PC-3 (cell line): ENCODE results near the gene FSTL4. TPM values are rescaled to one million over a fixed set of nuclear protein-coding genes. Genes with fewer than 3 reads are reported as not detected.

Experiments used
- ATAC-seq: fragments of 200-7000 bp; cut with Tn5 transposase; 2 replicates; pipeline ENCODE4 v1.9.1; 2020; ENCODE audit warnings: mild to moderate bottlenecking, moderate library complexity
- BruUV-seq: library from RNA; stranded (reverse); fragments of 400-500 nt; replicated peaks from 2 replicates; lab custom pipeline; 2021; lab: Mats Ljungman, UMichigan
- CTCF ChIA-PET: fragments of 300-600 bp; sonication (Branson Sonifier 250); formaldehyde crosslinking; loops from one replicate; lab custom pipeline; 2022; ENCODE audit warnings: antibody characterized with exemption; lab: Charles Lee
- POLR2A ChIA-PET: fragments of 300-600 bp; sonication (Branson Sonifier 250); formaldehyde crosslinking; loops from one replicate; lab custom pipeline; 2022; ENCODE audit warnings: antibody characterized with exemption; ENCODE audit not compliant: unreplicated experiment; lab: Charles Lee
- DNase-seq: peaks from one replicate; pipeline ENCODE4 v3.0.0-alpha.2; 2015
- H2AFZ ChIP-seq: fragments of 300-600 bp; sonication (generic); 2 replicates; pipeline ENCODE4 v1.6.0; 2016; ENCODE audit warnings: antibody characterized with exemption, low read length
- H3F3A ChIP-seq: fragments of 300-600 bp; sonication (generic); one replicate; pipeline ENCODE4 v1.6.0; 2017; ENCODE audit warnings: antibody characterized with exemption, low read length, control low read depth, mild to moderate bottlenecking; ENCODE audit not compliant: unreplicated experiment
- H3K27ac ChIP-seq: fragments of 300-600 bp; sonication (generic); 2 replicates; pipeline ENCODE4 v1.5.1; 2016; ENCODE audit warnings: mild to moderate bottlenecking, low read length
- H3K27me3 ChIP-seq: fragments of 300-600 bp; sonication (generic); 2 replicates; pipeline ENCODE4 v1.6.1; 2016; ENCODE audit warnings: low read length, mixed read lengths
- H3K36me3 ChIP-seq: fragments of 300-600 bp; sonication (generic); 2 replicates; pipeline ENCODE4 v1.6.1; 2016; ENCODE audit warnings: low read depth, mixed run types, low read length, mixed read lengths
- H3K4me1 ChIP-seq: fragments of 300-600 bp; sonication (generic); 2 replicates; pipeline ENCODE4 v1.5.1; 2016; ENCODE audit warnings: low read length; ENCODE audit not compliant: insufficient read depth
- H3K4me2 ChIP-seq: fragments of 300-600 bp; sonication (generic); 2 replicates; pipeline ENCODE4 v1.6.0; 2016; ENCODE audit warnings: low read length
- H3K4me3 ChIP-seq: fragments of 300-600 bp; sonication (generic); 2 replicates; pipeline ENCODE4 v1.5.1; 2016; ENCODE audit warnings: mild to moderate bottlenecking, low read length, mixed read lengths
- H3K79me2 ChIP-seq: fragments of 300-600 bp; sonication (generic); 2 replicates; pipeline ENCODE4 v1.6.1; 2017; ENCODE audit warnings: low read length, mixed read lengths
- H3K9ac ChIP-seq: fragments of 300-600 bp; sonication (generic); 2 replicates; pipeline ENCODE4 v1.6.0; 2016; ENCODE audit warnings: mild to moderate bottlenecking, low read length
- H3K9me2 ChIP-seq: fragments of 300-600 bp; sonication (generic); replicated peaks from 2 replicates; pipeline ENCODE4 v1.6.1; 2016; ENCODE audit warnings: mixed run types, low read length, mixed read lengths
- H3K9me3 ChIP-seq: fragments of 300-600 bp; sonication (generic); 2 replicates; pipeline ENCODE4 v1.6.1; 2016; ENCODE audit warnings: low read length, mixed read lengths
- H4K20me1 ChIP-seq: fragments of 300-600 bp; sonication (generic); 2 replicates; pipeline ENCODE4 v1.6.1; 2016; ENCODE audit warnings: low read length, mixed read lengths
- CTCF ChIP-seq: fragments of 300-600 bp; sonication (generic); conservative IDR thresholded peaks from 2 replicates; pipeline ENCODE4 v1.5.1; 2017; ENCODE audit warnings: antibody characterized with exemption, low read depth, mild to moderate bottlenecking, low read length
- EZH2 ChIP-seq: fragments of 300-600 bp; sonication (generic); IDR thresholded peaks from one replicate; pipeline ENCODE4 v1.6.1; 2017; ENCODE audit warnings: antibody characterized with exemption, mild to moderate bottlenecking, low read length; ENCODE audit not compliant: unreplicated experiment
- EZH2phosphoT487 ChIP-seq: fragments of 300-600 bp; sonication (generic); IDR thresholded peaks from 2 replicates; pipeline ENCODE4 v1.6.1; 2018; ENCODE audit warnings: mild to moderate bottlenecking, antibody characterized with exemption, low read length, borderline replicate concordance
- intact Hi-C: fragments of 100-400 bp; cut with micrococcal nuclease; formaldehyde crosslinking; loops from 2 replicates; pipeline ENCODE4 v1.9.0; 2023
- total RNA-seq: library from RNA; depleted of rRNA; stranded (reverse); fragments of >200 nt; gene quantifications from 2 replicates; pipeline ENCODE4 v1.2.3, GENCODE V29; 2014

Gene FSTL4
- total RNA-seq, 1 experiment from 2014 or later, result 4.2 TPM

- H3F3A ChIP-seq, result no peaks in the 10 kb centered on the region
- H3K27me3 ChIP-seq, result no peaks in the 10 kb centered on the region
- H3K4me3 ChIP-seq, result no peak overlapping the region
- no peak overlapping the region for H3K9ac ChIP-seq
- no peak overlapping the region for H3K27ac ChIP-seq
- peak; percentile 74 for DNase-seq
- H2AFZ ChIP-seq, result no peak overlapping the region
- ChIA-PET CTCF (no interaction called here), POLR2A (no interaction called here)
- H3K79me2 ChIP-seq, result no peaks in the 10 kb centered on the region
- H3K4me2 ChIP-seq, result no peak overlapping the region
- H3K9me2 ChIP-seq, result no peaks in the 10 kb centered on the region
- peaks cover 34% of the 10 kb centered on the region for H3K4me1 ChIP-seq
- TF ChIP-seq EZH2phosphoT487 (no peak), CTCF (no peak), EZH2 (no peak)
- intact Hi-C loops, result loop anchor here (2.0 kb wide), 1 partner anchor 139 kb away; no protein-coding TSS in a partner anchor
- H3K9me3 ChIP-seq, result no peaks in the 10 kb centered on the region
- H4K20me1 ChIP-seq, result no peaks in the 10 kb centered on the region
- BruUV-seq, result no TSS peak
- H3K36me3 ChIP-seq, result no peaks in the 10 kb centered on the region
- 0 out of 2 replicates have a peak, but pooled peaks have one; percentile 2 for ATAC-seq
Measured at GRCh38 chr5:133249593-133249992, 362.7 kb downstream of the FSTL4 start.

DNA sequence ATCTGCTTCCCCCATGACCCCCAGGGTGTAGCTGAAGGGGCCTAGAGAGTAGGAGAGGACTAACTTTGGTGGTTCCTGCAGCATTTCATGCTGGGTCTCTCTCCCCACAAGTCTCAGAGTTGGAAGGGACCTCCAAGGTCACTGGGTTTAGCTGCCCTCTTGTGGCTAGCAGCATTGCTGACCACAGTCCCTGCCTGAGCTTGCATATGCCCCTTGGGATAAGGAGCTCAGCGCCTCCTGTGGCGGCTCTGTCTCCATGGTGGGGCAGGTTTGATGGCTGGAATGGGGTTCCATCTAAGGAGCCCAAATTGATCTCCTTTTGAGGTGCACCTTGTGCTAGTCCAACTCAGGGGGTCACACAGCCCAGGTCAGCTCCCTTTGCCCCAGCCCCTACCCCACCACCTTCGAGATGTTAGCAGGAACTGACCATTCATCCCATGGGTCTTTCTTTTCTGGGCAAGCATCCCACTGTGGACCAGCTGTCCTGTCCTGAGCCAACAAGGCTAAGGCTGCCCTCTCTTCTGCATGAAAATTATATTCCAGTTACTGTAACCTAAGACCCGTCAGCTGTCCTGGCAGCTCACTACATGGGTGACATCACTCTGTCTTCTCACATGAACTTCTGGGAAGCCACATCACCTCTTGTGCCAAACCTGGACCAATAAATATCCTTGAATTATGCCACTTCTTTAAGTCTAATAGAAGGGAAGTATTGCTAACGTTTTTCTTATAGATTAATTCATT lies 364.3 kb downstream of the FSTL4 start:
- H3K27ac ChIP-seq, result no peak overlapping the region
- H4K20me1 ChIP-seq, result no peaks in the 10 kb centered on the region
- H3K9me2 ChIP-seq, result no peaks in the 10 kb centered on the region
- TF ChIP-seq EZH2phosphoT487, result no peak
- no peak for TF ChIP-seq EZH2
- TF ChIP-seq CTCF, result peak; percentile 57
- ATAC-seq (no peak), DNase-seq (no peak)
- POLR2A ChIA-PET, result no interaction called here
- no peak overlapping the region for H3K9ac ChIP-seq
- H3K9me3 ChIP-seq, result no peaks in the 10 kb centered on the region
- H3F3A ChIP-seq, result no peaks in the 10 kb centered on the region
- no peak overlapping the region for H2AFZ ChIP-seq
- intact Hi-C loops, result loop anchor here (2.0 kb wide), 1 partner anchor 137 kb away; no protein-coding TSS in a partner anchor
- H3K4me2 ChIP-seq, result no peak overlapping the region
- H3K79me2 ChIP-seq, result no peaks in the 10 kb centered on the region
- H3K4me3 ChIP-seq, result no peak overlapping the region
- CTCF ChIA-PET, result interaction anchor here (0.5 to 1.0 kb wide), 3 partner anchors 134 to 661 kb away, joined by 3 to 7 read pairs (median 3); no protein-coding TSS in a partner anchor
- no peaks in the 10 kb centered on the region for H3K36me3 ChIP-seq
- no peaks in the 10 kb centered on the region for H3K27me3 ChIP-seq
- peaks cover 44% of the 10 kb centered on the region for H3K4me1 ChIP-seq
- BruUV-seq, result no TSS peak

DNA sequence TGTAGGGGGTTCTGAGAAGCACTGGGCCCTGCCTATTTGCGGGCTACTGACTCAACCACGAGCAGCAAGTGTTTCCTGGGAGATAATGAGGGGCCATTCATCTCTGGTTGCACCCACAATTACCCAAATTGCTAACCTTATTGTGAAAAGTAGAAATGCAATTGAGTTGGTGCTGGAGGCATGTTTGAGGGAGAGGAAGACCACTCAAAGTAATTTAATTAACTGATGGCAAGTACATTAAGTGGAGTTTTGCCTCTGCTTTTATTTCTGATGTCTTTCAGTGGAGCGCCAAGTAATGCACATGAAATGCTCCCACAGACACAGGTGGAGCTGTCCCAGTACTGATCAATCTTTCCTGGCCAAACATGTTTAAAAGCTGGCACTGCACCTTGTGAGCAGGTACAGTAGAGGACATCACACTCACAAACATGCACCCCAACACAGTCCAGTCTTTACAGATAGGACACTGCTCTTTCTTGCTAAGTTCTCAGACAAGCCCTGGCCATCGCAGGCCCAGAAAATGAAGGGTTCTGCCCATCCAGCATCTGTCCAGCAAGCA lies 365.1 kb downstream of the FSTL4 start:
- Histone ChIP-seq H3F3A (no peaks in the 10 kb centered on the region), H3K27ac (no peak overlapping the region), H3K4me2 (no peak overlapping the region), H3K79me2 (no peaks in the 10 kb centered on the region), H3K9ac (no peak overlapping the region), H3K9me2 (no peaks in the 10 kb centered on the region), H3K36me3 (no peaks in the 10 kb centered on the region), H3K4me3 (no peak overlapping the region), H3K4me1 (peaks cover 50% of the 10 kb centered on the region), H3K9me3 (no peaks in the 10 kb centered on the region), H2AFZ (no peak overlapping the region), H3K27me3 (no peaks in the 10 kb centered on the region), H4K20me1 (no peaks in the 10 kb centered on the region)
- CTCF ChIA-PET, result interaction anchor here (0.5 to 1.0 kb wide), 2 partner anchors 134 to 661 kb away, joined by 3 to 7 read pairs; no protein-coding TSS in a partner anchor
- intact Hi-C loops, result no loop called here
- no TSS peak for BruUV-seq
- ATAC-seq (no peak), DNase-seq (no peak)
- no peak for TF ChIP-seq EZH2phosphoT487
- TF ChIP-seq EZH2, result no peak
- TF ChIP-seq CTCF, result no peak
- POLR2A ChIA-PET, result no interaction called here
